Measurements from ENCODE around the gene CMIP.
A peak's percentile ranks its signal among the peaks of the same experiment; 100 is the strongest.

- TF ChIP-seq CTCF (IDR thresholded peaks at IDR 0.05) = no peak
- no peak for TF ChIP-seq CREB1 (CRISPR knock-in tag; IDR thresholded peaks at IDR 0.05)
- no peak for TF ChIP-seq ATF3 (CRISPR knock-in tag; conservative IDR thresholded peaks at IDR 0.05)
- TF ChIP-seq, protein P1, sequence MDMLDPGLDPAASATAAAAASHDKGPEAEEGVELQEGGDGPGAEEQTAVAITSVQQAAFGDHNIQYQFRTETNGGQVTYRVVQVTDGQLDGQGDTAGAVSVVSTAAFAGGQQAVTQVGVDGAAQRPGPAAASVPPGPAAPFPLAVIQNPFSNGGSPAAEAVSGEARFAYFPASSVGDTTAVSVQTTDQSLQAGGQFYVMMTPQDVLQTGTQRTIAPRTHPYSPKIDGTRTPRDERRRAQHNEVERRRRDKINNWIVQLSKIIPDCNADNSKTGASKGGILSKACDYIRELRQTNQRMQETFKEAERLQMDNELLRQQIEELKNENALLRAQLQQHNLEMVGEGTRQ (CRISPR knock-in tag; IDR thresholded peaks at IDR 0.05) = no peak
- TF ChIP-seq TEAD4 (CRISPR knock-in tag; IDR thresholded peaks at IDR 0.05) = no peak
- no peak for TF ChIP-seq HMGA2 (CRISPR knock-in tag; IDR thresholded peaks at IDR 0.05)
- TF ChIP-seq, protein P2, sequence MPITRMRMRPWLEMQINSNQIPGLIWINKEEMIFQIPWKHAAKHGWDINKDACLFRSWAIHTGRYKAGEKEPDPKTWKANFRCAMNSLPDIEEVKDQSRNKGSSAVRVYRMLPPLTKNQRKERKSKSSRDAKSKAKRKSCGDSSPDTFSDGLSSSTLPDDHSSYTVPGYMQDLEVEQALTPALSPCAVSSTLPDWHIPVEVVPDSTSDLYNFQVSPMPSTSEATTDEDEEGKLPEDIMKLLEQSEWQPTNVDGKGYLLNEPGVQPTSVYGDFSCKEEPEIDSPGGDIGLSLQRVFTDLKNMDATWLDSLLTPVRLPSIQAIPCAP (CRISPR knock-in tag; IDR thresholded peaks at IDR 0.05) = no peak
- no peak for TF ChIP-seq FOXJ3 (CRISPR knock-in tag; IDR thresholded peaks at IDR 0.05; ENCODE audit: borderline replicate concordance)
- TF ChIP-seq, protein P3, sequence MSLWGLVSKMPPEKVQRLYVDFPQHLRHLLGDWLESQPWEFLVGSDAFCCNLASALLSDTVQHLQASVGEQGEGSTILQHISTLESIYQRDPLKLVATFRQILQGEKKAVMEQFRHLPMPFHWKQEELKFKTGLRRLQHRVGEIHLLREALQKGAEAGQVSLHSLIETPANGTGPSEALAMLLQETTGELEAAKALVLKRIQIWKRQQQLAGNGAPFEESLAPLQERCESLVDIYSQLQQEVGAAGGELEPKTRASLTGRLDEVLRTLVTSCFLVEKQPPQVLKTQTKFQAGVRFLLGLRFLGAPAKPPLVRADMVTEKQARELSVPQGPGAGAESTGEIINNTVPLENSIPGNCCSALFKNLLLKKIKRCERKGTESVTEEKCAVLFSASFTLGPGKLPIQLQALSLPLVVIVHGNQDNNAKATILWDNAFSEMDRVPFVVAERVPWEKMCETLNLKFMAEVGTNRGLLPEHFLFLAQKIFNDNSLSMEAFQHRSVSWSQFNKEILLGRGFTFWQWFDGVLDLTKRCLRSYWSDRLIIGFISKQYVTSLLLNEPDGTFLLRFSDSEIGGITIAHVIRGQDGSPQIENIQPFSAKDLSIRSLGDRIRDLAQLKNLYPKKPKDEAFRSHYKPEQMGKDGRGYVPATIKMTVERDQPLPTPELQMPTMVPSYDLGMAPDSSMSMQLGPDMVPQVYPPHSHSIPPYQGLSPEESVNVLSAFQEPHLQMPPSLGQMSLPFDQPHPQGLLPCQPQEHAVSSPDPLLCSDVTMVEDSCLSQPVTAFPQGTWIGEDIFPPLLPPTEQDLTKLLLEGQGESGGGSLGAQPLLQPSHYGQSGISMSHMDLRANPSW (CRISPR knock-in tag; conservative IDR thresholded peaks at IDR 0.05; ENCODE audit: low read depth) = no peak
- TF ChIP-seq GABPB1 (CRISPR knock-in tag; IDR thresholded peaks at IDR 0.05) = peak; percentile 96
- no peak for TF ChIP-seq NFYB (CRISPR knock-in tag; conservative IDR thresholded peaks at IDR 0.05; ENCODE audit: low read depth)
- TF ChIP-seq ZNF317 (CRISPR knock-in tag; IDR thresholded peaks at IDR 0.05; ENCODE audit: borderline replicate concordance, low read depth) = no peak
- TF ChIP-seq, protein P4, sequence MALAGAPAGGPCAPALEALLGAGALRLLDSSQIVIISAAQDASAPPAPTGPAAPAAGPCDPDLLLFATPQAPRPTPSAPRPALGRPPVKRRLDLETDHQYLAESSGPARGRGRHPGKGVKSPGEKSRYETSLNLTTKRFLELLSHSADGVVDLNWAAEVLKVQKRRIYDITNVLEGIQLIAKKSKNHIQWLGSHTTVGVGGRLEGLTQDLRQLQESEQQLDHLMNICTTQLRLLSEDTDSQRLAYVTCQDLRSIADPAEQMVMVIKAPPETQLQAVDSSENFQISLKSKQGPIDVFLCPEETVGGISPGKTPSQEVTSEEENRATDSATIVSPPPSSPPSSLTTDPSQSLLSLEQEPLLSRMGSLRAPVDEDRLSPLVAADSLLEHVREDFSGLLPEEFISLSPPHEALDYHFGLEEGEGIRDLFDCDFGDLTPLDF (CRISPR knock-in tag; IDR thresholded peaks at IDR 0.05) = no peak
Observed at GRCh38 chr16:81597079-81597658, 152.6 kb downstream of the CMIP start.

Measured in WTC11 (cell line).